Body of pancreas (tissue), 4 donors: ENCODE data around the gene PWWP2B.

ENCODE experiments used
- POLR2A ChIP-seq, 3 donors: fragments of 450-650 bp; IDR thresholded peaks; one replicate each; pipeline ENCODE4 v1.6.1; 2016; ENCODE audit warnings: antibody characterized with exemption in 3 of 3, mild to moderate bottlenecking in 2 of 3
- TF ChIP-seq, protein P1 (sequence below), 7 experiments: fragments of 450-650 bp in 4 of 7; fragments of 200-600 bp in 3 of 7; sonication (generic) in 3 of 7; IDR thresholded peaks; one replicate each; pipeline ENCODE4 v1.5.1; 2016 to 2019; ENCODE audit warnings: antibody characterized with exemption in 7 of 7

DNA sequence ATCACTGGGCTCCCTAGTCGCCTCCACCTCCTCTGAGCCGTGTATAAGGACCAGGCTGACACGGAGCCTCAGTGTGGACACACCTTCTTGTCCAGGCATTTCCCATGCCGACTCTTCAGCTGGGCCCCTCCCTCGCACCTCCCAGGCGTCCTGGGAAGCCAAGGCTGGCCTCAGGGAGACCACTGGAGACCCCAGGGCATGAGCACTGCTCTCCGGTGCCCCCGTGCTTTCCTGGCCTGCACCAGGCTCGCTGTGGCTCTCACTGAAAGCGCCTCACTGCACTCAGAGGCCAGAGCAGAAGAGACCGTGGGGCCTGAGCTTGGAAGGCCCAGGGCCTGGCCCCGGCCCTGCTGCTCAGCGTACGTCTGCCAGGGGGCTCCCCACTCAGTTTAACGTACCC is 33.6 kb upstream of the PWWP2B start:
- TF ChIP-seq, protein P1, sequence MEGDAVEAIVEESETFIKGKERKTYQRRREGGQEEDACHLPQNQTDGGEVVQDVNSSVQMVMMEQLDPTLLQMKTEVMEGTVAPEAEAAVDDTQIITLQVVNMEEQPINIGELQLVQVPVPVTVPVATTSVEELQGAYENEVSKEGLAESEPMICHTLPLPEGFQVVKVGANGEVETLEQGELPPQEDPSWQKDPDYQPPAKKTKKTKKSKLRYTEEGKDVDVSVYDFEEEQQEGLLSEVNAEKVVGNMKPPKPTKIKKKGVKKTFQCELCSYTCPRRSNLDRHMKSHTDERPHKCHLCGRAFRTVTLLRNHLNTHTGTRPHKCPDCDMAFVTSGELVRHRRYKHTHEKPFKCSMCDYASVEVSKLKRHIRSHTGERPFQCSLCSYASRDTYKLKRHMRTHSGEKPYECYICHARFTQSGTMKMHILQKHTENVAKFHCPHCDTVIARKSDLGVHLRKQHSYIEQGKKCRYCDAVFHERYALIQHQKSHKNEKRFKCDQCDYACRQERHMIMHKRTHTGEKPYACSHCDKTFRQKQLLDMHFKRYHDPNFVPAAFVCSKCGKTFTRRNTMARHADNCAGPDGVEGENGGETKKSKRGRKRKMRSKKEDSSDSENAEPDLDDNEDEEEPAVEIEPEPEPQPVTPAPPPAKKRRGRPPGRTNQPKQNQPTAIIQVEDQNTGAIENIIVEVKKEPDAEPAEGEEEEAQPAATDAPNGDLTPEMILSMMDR (IDR thresholded peaks at IDR 0.05), result no peak
- TF ChIP-seq POLR2A (IDR thresholded peaks at IDR 0.05), result no peak
